ENCODE results near the gene CIITA. TPM values are rescaled to one million over a fixed set of nuclear protein-coding genes. Genes with fewer than 3 reads are reported as not detected.
"Not testable (repeated sequence)": the region's sequence is repeated elsewhere in the genome, so short reads cannot be mapped to it uniquely, and the experiment has no call there.

CIITA gene
- polyA plus RNA-seq, 12 donors: 1.0 to 13.0 (median 1.9) TPM; not detected in 2

DNA sequence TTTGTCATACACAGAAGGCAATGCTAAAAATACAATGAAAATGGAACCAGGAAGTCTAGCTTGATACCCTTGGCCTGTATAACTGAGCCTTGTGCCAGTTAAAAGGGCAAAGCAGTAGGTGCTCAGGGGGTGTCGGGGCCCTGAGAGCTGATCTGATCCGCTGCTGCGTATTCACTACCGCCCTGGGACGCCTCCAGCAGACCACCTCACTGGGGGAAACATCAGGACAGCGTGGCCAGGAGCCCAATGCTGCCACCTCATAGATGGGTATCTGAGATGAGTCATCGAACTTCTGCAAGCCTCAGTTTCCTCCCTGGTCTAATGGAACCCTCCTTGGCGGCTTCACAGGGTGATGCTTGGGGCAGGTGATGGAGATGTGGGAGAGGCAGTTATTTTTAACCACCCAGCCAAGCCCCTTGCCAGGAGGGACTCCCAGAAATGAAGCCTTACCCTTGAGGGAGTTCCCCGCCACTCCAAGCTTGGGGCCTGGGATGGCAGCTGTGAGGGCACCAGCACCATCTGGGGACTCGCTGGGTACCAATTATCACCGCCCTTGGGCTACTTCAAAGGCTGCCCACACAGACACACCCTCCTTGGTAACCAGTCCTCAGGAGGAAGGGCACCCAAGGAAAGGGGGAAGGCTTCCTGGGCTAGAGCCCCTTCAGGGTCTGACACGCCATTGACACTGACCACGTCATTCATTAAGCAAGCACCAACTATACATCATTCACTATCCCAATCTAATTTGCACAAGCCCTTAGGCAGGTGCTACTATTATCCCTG lies 57.5 kb downstream of the CIITA start:
- no peak for DNase-seq

DNA sequence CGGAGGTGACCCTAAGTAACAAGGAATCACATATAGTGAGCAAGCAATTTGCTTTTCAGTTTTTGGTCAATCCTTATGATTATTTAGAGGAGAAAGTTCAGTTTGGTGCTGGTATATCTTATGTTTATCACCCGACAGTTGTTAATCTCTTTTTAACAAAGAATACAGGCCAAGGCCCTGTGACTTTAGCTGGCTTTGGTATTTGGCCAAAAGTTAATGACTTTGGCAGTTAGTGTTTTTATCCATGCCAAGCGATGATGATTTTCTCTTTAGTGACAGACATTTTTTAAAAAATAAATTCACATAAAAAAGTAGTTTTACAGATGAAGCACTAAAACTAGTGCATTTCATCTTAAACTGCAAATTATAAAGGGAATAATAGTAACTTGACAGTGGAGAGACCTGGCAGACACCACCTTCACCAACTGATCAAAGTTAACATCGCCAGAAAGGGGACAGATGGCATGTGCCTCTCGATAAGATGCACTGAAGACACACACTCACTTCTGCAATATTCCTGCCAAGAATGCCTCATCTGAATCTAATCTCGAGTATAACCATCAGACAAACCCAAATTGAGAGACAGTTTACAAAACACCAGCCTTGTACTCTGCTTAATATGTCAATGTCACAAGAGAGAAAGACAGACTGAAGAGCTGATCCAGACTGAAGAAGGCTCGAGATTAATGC lies 58.4 kb downstream of the CIITA start:
- DNase-seq: no peak

DNA sequence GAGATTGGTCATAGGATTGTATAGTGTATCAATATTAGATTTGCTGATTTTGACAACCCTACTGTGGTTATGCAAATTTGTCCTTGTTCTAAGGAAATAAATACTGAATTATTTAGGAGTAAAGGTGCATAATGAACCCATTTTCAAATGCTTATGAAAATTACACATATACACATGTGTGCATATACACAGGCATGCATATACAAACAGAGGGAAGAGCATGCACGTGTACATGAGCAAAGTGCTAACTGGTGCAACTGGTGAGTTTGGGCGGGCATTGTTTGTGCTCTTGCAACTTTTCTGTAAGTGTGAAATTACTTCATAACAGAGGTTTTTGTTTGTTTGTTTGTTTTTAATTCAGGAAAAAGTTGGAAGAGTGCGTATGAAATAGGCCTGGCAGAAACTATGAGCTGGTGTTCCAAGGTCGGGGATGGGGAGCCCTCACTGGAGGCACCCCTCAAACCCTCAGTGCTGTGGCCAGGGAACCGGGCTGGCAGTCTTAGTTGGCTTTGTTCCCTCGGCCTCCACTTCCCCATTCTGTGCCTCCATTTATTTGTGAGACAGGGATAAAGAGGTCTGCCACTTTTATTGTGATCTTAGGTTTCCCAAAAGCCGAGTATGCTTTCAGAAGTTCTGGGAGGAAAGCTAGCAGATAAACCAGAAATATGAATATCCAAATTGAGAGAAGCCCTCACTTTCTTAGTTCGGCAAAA lies 59.4 kb downstream of the CIITA start:
- no peak for DNase-seq

DNA sequence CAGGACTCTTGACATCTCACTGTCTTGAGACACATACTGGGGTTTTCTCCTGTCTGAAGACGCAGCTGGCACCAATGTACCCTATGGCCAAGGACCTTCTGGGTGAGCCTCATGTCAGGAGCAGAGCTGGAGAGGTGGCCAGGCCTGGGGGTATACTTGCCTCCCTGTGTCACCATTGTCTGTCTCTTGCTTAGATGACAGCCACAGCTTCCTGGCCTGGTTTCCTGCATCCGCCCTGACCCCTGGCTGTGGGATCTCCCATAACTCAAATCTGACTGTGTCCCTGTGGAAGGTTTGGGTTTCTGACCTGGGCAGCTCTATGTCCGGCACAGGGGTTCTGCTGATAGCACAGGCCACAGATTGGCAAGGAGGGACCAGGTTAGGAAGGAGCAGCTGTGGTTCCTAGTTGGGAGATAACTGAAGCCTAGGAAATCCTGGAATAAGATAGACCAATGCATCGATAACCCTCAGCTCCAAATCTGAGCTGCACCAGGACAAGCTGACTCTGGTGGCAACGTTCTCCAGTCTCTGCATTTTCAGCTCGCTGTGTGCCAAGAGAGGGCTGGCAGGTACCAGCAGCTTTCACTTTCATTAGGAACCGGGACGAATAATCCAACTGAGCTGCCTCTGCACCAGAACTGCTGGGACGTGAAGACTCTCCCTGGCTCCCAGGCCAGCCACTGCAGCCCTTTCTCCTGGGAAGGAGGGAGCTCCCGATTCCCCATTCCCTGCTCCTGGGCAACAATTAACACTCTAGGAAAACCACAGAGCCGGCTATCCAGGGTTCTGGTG lies 60.3 kb downstream of the CIITA start:
- DNase-seq: no peak

DNA sequence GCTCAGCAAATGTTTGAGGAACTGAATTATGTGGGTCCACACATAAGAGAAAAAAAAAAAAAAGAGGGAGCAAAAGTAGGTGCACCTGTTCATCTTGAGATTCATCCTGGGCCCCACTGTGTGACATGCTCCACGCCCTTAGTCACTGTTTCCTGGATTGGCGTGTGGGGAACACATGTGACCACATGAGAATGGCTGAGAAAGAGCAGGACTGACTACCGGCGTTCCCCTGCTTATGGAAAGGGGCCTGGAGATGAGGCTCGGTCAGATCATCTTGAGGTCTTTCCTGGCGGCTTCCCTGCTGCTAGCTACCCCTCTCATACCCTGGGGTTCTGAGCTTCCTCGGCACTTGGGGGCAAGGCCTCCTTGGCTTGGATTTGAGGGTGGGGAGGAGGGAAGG lies 61.3 kb downstream of the CIITA start:
- no peak for DNase-seq

DNA sequence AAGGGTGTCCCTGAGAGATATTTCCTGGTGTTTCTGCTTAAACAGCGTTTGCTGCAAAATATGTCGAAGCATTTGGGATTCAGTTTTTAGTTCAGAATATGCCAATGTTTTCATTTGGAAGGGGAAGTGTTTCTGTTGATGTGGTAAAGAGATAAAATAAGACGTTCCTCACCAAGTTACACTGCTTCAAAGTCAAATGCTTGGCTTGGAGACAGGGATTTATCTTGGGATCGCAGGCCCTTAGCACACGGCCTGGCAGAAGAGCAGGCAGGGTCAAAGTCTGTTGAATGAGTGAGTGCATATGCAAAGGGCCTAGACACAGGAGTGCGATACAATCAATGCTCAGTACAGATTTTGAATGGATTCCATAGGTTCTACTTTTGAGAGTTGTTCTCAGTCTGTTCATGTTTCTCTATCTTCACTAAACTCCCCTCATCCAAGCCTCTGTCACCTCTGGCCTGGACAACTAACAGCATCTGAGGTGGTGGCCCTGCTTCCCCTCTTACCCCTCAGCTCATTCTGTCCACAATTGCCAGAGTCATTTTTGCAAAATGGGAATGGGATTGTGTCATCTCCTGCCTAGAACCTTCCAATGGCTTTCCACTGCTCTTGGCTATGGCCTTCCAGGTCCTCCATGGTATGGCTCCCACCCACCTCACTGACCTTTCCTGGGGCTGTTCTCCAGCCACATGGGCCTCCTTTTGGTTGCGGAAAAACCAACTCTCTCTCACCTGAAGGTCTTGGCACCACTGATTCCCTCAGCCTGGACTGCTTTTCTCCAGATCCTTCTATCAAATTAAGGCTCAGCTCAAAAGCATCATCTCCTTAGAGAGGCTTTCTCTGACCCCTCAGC lies 62.0 kb downstream of the CIITA start:
- DNase-seq: no peak

DNA sequence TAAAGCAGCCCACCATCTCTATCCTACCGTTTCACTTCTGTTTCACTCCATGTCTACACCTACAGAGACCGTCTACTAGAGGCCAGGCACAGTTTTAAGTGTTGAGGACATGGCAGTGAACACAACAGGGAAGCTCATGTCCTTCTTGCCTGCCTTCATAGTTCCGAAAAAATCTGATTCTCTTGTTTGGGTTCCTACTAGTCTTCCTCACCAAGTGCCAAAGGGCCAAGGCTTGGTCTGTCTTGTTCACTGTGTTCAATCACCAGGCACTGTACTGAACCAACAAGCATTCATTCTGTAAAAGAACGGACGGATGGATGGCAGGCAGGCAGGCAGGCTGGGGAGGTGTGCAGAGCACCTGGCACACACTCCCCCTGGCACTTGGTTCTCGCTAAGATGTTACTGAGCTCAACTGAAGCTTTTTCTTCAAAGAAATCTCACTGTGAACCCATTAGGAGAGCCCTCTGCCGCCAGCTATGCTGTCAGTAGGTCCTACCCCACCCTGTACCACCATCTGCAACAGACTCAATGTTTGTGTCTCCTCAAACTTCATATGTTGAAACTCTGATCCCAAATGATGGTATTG lies 62.7 kb downstream of the CIITA start:
- no peak for DNase-seq

DNA sequence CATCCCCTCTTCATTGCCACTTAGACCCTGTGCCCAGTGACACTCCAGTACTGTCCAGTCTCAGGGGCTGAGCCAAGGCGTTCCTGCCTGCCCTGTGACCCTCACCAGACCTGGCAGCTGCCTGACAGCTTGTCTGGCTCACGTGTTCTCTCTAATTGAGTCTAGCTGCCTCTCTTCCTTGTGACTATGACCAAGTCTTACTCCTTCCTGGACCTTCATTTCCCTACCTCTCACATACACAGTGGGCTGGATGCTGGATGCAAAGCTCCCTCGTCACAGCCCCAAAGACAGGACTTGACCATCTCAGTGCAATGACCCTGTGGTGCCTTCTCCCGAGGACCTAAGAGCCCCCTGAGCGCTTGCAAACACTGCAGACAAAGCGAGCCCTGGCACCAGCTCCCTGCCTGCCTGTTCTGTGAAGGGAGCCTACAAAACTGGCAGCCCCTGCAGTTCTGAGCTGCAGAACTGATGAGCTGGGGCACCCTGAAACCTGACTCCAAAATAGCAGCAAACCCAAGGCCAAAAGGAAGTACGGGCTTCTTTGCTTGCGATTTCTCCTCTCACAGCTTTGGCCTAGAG lies 63.6 kb downstream of the CIITA start:
- no peak for DNase-seq

DNA sequence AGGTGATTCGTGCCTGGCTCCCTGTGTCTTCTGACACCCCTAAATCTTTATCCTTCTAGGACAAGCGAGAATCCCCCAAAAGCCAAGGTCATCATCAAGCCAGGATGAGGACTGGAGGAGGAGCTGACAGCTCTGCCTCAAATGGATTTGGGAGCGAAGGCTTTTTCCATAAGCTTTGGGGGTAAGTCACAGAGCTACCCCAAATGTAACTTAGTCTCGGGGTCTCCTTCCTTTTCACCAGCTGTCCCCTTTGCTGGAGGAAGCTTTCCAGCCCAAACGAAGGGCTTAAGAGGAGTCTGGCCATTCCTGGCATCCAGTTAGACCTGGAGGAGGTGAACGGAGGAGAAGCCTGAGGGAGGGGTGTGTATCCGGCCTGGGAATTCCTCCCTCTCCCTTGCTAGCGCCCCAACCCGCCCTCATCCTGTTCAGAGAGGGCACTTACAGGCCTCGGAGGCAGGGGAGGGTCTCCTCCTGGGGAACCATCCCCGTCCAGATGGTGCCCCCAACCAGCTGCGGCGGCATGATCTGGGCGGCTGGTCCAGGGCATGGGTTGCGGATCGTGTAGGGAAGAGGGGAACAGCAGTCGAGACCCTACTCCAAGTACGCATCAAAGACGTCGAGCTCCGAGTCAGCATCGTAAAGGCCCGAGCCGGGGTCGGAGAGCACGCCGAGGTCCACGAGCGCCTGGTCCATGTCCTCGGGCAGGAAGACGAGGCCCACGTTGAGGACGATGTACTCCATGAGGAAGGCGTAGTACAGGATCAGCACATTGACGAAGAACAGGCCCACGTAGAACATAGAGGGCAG lies 64.3 kb downstream of the CIITA start:
- DNase-seq: no peak

DNA sequence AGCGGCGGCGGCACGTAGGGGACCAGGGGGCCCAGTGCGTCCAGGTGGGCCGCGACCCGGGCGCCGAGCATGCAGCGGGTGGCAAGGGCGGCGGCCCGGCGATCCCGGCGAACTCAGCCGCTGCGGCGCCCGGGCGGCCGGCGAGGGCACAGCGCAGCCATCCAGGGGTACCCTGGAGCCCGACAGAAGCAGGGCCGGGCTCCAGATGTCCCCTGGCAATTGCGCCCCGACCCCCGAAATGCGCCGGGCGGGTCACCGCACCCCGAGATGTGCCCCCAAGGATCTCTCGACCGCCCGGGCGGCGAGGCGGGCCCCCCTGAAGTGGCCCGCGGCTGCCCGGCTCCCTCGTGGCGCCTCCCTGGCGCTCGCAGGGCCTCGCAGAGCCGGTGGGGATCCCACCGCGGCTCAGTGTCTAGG lies 64.9 kb downstream of the CIITA start:
- DNase-seq: not testable (repeated sequence)

DNA sequence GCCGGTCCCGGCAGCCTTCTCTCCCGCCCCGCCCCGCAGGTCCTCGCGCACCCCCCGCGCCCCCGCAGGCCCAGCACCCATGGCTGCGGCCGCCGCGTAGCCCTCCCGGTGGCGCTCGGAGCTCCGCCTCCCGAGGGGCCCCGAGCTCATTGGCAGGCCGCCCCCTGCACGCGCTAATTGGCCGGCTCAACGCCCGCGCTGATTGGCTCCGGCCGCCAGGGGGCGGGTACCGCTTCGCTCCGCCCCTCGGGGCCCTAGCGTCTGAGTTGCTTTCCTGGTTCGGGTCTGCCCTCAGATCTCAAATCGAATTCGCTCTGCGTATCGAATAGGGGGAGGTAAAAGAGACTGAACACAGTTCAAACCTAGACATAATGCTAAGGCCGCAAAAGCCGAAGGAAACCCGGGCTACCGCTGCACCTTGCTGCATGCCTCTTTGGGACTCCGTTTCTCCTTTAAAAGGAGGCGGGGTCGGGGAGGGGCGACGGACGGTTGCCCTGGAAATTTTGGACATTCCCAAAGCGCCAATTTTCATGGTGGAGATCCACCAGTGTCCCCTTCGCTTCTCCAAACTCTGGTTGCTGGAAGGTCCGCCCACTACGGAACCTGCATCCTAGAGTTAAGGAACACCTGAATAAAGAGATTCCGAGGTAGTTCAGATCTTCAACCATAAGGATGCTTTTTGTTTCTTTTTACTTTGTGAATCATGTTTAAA lies 65.5 kb downstream of the CIITA start, which contains the start of gene DEXI:
DEXI (minus strand) TSS at position 117 of the 712 bp plus-strand sequence. CDS start 463 bp downstream, outside the sequence.
- DNase-seq: peak; percentile 91

DNA sequence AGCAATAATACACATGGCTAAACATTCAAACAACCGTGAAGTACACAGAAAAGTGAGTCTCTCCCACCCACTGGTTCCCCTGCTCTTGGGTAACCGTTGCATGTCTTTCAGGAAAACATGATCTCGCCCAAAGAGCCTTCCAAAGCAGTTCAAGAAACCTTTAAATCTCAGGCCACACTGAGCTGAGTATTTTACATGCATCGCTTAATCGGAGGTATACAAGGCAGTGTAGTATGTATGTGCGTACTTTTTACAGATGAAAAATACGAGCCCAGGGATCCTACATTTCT lies 66.0 kb downstream of the CIITA start:
- DNase-seq: no peak

DNA sequence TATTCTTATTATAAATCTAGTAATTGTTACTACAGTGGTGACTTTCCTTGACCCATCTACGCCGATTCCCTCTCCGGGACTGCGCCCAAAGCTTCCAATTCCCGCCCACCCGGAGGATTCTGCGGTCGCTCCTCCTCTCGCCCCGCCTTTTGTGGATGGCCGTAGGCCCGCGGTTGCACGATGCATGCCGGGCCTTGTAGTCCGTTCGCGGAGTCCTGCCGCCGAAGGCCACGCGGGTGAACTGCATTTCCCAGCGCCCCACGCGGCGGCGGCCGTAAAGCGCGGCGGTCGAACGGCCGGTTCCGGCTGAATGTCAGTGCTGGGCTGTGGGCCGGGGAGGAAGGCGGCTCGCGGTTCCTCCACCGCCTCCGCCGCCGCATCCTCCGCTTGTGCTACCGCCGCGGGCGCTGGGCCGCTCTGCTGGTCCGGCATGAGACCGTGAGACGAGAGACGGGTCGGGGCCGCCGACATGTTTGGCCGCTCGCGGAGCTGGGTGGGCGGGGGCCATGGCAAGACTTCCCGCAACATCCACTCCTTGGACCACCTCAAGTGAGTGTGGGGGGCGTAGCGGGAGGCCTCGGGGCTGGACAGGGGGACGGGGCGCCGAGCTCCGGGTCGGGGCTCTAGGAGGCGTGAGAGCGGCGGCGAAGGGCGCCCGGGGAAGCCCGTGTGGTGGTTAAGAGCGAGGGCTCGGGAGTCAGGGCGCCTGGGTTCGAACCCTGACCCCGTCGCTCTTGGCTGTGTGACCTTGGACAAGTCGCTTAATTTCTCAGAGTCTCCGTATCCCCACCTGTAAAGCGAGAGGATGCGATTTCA lies 67.5 kb downstream of the CIITA start, which contains the start of gene CLEC16A:
CLEC16A (plus strand) TSS at position 316 of the 816 bp plus-strand sequence; CDS start at position 470, 154 bp downstream.
- peak; percentile 96 for DNase-seq

DNA sequence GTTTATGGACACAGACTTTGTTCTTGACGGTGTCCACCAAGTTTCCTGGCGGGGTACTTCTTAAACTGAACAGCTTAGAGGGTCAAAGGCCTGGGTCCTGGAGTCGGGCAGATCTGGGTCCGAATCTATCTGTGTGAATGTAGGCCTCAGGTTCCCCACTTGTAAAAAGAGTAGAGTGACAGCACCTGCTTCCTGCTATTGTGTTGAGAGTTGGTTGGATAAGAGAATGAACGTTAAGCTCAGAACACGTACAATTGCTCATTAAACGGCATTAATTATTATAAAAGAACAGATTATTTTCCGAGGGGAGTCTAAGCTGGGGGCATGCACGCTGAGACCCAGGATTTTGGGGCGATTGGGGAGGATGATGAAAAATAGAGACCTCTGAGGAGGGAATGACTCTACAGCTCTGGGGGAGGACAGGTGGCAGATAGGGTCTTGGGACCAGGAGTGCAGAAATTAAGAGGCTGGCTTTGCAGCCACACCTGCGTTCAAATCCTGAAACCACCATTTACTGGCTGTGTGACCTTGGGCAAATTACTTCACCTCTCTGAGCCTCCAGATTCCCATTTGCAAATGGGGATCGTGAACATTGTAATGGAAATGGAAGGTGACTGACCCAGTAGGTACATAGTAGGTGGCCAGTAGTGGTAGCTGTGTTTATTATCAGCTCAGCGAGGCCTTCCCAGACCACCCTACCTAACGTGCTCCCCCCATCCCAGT lies 68.2 kb downstream of the CIITA start:
- no peak for DNase-seq

DNA sequence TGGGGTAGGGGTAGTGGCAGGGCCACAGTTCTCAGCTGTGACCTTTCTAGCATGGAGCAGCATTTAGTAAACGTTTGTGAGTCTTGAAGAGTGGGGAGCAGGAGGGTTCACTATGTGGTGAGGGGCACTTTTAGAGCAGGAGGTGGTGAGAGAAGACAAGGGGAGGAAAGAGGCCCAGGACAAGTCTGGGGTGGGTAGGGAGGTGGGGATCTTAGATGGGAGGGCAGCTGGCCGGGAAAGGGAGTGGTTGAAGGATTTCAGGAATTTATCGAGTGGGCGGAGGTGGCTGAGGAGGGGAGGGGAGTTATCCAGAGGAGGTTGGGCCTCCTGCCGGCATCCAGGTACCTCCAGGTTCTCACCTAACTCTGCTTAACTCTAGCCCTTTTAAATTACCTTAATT lies 69.3 kb downstream of the CIITA start:
- no peak for DNase-seq

DNA sequence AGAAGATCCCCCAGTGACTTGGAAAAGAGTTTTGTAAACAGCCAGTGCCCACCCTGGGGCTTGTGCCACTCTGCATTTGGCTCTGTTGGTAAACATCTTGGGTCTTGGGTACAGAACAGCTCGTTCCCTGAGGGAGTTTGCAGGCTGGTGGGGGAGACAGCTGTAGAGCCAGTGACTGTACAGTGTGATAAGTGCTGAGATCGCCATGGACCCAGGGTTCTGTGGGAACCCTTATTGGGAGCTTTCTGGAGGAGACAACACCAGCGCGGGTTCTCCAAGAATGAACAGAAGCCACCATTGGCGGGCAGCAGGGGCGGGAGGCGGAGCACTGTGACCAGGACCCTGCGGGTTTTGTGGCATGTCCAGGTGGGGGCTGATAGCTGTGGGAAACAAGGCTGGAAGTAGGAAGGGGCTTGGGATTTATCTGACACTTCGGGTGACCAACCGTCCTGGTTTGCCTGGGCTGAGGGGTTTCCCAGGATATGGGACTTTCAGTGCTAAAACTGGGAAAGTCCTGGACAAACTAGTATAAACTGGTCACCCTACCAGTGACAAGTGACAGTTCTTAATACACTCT lies 70.3 kb downstream of the CIITA start:
- DNase-seq: no peak
